GM12878 (cell line): ENCODE measurements around the gene PLA2G3. TPM values are rescaled to one million over a fixed set of nuclear protein-coding genes. Genes with fewer than 3 reads are reported as not detected.
A peak's percentile ranks its signal among the peaks of the same experiment; 100 is the strongest.

Source experiments
- BHLHE40 ChIP-seq, 2 experiments: fragments of 450-650 bp in 1 of 2; IDR thresholded peaks; 2 replicates each; pipeline ENCODE4 v1.6.1; 2011 to 2017; ENCODE audit warnings: low read depth in 2 of 2, borderline replicate concordance in 1 of 2, improper control_type of control experiment in 1 of 2, low read length in 1 of 2, mild to moderate bottlenecking in 1 of 2
- CBFB ChIP-seq: IDR thresholded peaks from 2 replicates; pipeline ENCODE4 v1.6.1; 2016; ENCODE audit warnings: antibody characterized with exemption, low read depth
- E2F4 ChIP-seq: IDR thresholded peaks from 2 replicates; pipeline ENCODE4 v1.6.1; 2012; ENCODE audit warnings: low read depth, low read length, improper control_type of control experiment
- EZH2 ChIP-seq: IDR thresholded peaks from 2 replicates; pipeline ENCODE4 v1.6.1; 2012; ENCODE audit warnings: low read depth, mild to moderate bottlenecking, control low read depth, inconsistent platforms, low read length, borderline replicate concordance; ENCODE audit not compliant: control insufficient read depth
- MYB ChIP-seq: fragments of 150-350 bp; IDR thresholded peaks from 2 replicates; pipeline ENCODE4 v1.6.1; 2014; ENCODE audit warnings: mild to moderate bottlenecking, low read depth, low read length, borderline replicate concordance
- NR2C1 ChIP-seq: fragments of 450-650 bp; IDR thresholded peaks from 2 replicates; pipeline ENCODE4 v1.6.1; 2017; ENCODE audit warnings: antibody characterized with exemption, mild to moderate bottlenecking, moderate library complexity
- RB1 ChIP-seq: fragments of 450-650 bp; formaldehyde crosslinking; IDR thresholded peaks from 2 replicates; pipeline ENCODE4 v1.6.1; 2017; ENCODE audit warnings: mild to moderate bottlenecking, borderline replicate concordance
- RELB ChIP-seq: fragments of 450-650 bp; IDR thresholded peaks from 2 replicates; pipeline ENCODE4 v1.6.1; 2017; ENCODE audit warnings: low read depth, mild to moderate bottlenecking, moderate library complexity
- SMAD5 ChIP-seq: IDR thresholded peaks from 2 replicates; pipeline ENCODE4 v1.6.1; 2016; ENCODE audit warnings: antibody characterized with exemption, low read depth
- SMARCA5 ChIP-seq: fragments of 450-650 bp; IDR thresholded peaks from 2 replicates; pipeline ENCODE4 v1.6.1; 2017; ENCODE audit warnings: mild to moderate bottlenecking
- SMC3 ChIP-seq: IDR thresholded peaks from 2 replicates; pipeline ENCODE4 v1.6.1; 2011; ENCODE audit warnings: low read length, improper control_type of control experiment, borderline replicate concordance
- SREBF2 ChIP-seq: IDR thresholded peaks from 2 replicates; pipeline ENCODE4 v1.6.1; 2012; ENCODE audit warnings: mild to moderate bottlenecking, low read length
- STAT1 ChIP-seq: fragments of 450-650 bp; conservative IDR thresholded peaks from 2 replicates; pipeline ENCODE4 v1.6.1; 2014; ENCODE audit warnings: antibody characterized with exemption, mild to moderate bottlenecking
- USF2 ChIP-seq: IDR thresholded peaks from 2 replicates; pipeline ENCODE4 v1.6.1; 2011; ENCODE audit warnings: low read depth, low read length, improper control_type of control experiment, borderline replicate concordance
- YY1 ChIP-seq: IDR thresholded peaks from 2 replicates; pipeline ENCODE4 v1.6.1; 2011; ENCODE audit warnings: low read depth, mild to moderate bottlenecking, low read length
- ZBTB40 ChIP-seq: fragments of 450-650 bp; IDR thresholded peaks from 2 replicates; pipeline ENCODE4 v1.6.1; 2016; ENCODE audit warnings: mild to moderate bottlenecking, moderate library complexity, borderline replicate concordance
- ZNF274 ChIP-seq: IDR thresholded peaks from one replicate; pipeline ENCODE4 v1.8.0; 2011; ENCODE audit not compliant: insufficient read length, insufficient read depth
- ZNF622 ChIP-seq: fragments of 450-650 bp; IDR thresholded peaks from 2 replicates; pipeline ENCODE4 v1.6.1; 2017; ENCODE audit warnings: mild to moderate bottlenecking, inconsistent platforms
- polyA plus RNA-seq, 11 experiments: library from polyadenylated mRNA; depleted of rRNA in 4 of 11; unstranded in 6 of 11; stranded (reverse) in 5 of 11; fragments of >200 nt; fragmentation: Nextera tagmentation in 4 of 11; fragmentation: Illumina TruSeq in 1 of 11; extraction: Ambion mirVana in 4 of 11; extraction: Trizol in 1 of 11; gene quantifications; 1 replicate in 1 of 11; 2 replicates in 10 of 11; pipeline versions ENCODE4 v1.2.1 to v1.2.3, GENCODE V29; 2011 to 2016; ENCODE audit warnings: inconsistent platforms in 2 of 11, missing spikeins in 2 of 11, low read depth in 1 of 11
- total RNA-seq, 4 experiments: library from RNA; depleted of rRNA in 3 of 4; stranded (reverse); fragments of >200 nt in 3 of 4; fragmentation: Illumina TruSeq in 1 of 4; extraction: Trizol in 1 of 4; gene quantifications; 2 replicates each; pipeline versions ENCODE4 v1.2.1 to v1.2.3, GENCODE V29; 2013 to 2021

PLA2G3 gene
- total and polyA plus RNA-seq, 10 of the 15 experiments (the other 5 are each of a cell fraction or from before 2014, with no cell fraction given), result 0.04 TPM; not detected in 9

GRCh38 chr22:31107178-31107893, 33.0 kb downstream of the PLA2G3 start, which contains the start of gene SELENOM (continued):
- TF ChIP-seq NR2C1 (no peak), SREBF2 (no peak), SMAD5 (no peak), ZNF274 (no peak), MYB (no peak), RB1 (peak; percentile 53; the same call in 1 of the 2 replicates), YY1 (no peak), STAT1 (no peak), E2F4 (no peak), RELB (peak; percentile 54; the same call in 1 of the 2 replicates), BHLHE40 (IDR thresholded peaks at IDR 0.05; ENCODE audit: borderline replicate concordance in 1 of 2, low read depth in 2 of 2, low read length in 1 of 2) (no peak), SMARCA5 (no peak), CBFB (no peak), ZNF622 (no peak), ZBTB40 (no peak), EZH2 (no peak), USF2 (no peak), SMC3 (peak; percentile 67; the same call in 1 of the 2 replicates)
